Transverse colon (tissue), 4 donors: ENCODE measurements around the gene TAPT1.

ENCODE experiments used
- CTCF ChIP-seq, 5 experiments: fragments of 200-600 bp in 3 of 5; fragments of 450-650 bp in 2 of 5; sonication (generic) in 3 of 5; IDR thresholded peaks; 1 replicate in 2 of 5; 2 replicates in 3 of 5; pipeline ENCODE4 v1.5.1; 2016 to 2017; ENCODE audit warnings: antibody characterized with exemption in 5 of 5, inconsistent platforms in 3 of 5, mild to moderate bottlenecking in 2 of 5, moderate library complexity in 1 of 5
- EP300 ChIP-seq: sonication (generic); formaldehyde crosslinking; IDR thresholded peaks from one replicate; pipeline ENCODE4 v1.6.1; 2017; ENCODE audit warnings: antibody characterized with exemption, low read depth
- POLR2A ChIP-seq: fragments of 450-650 bp; IDR thresholded peaks from one replicate; pipeline ENCODE4 v1.6.1; 2016; ENCODE audit warnings: antibody characterized with exemption, mild to moderate bottlenecking, moderate library complexity
- POLR2AphosphoS5 ChIP-seq, 3 donors: sonication (generic); formaldehyde crosslinking; IDR thresholded peaks; one replicate each; pipeline ENCODE4 v1.6.1; 2016; ENCODE audit warnings: antibody characterized with exemption in 3 of 3

- TF ChIP-seq POLR2AphosphoS5 (IDR thresholded peaks at IDR 0.05) (no peak), CTCF (IDR thresholded peaks at IDR 0.05) (no peak), EP300 (no peak), POLR2A (no peak)
These were observed 28.2 kb downstream of the TAPT1 start for GRCh38 chr4:16197876-16198665.
